NCI-H2081 (cell line): ENCODE results near the gene TALDO1.

Source experiments
- DNase-seq, 2 experiments: peaks; one replicate each; lab custom pipeline; 2025; lab: John Stamatoyannopoulos, UW

The TALDO1 gene

GRCh38 chr11:747158-748006, at the start of gene TALDO1:
Gene TALDO1 (plus strand): TSS chr11:747464. CDS start chr11:747482, 18 bp downstream.
- DNase-seq = peak; percentile 89 to 92

GRCh38 chr11:697811-698311, 49.4 kb upstream of the TALDO1 start:
- no peak for DNase-seq

GRCh38 chr11:698493-699115, 48.7 kb upstream of the TALDO1 start:
- no peak for DNase-seq

- DNase-seq = no peak
These were observed 48.2 kb upstream of the TALDO1 start for GRCh38 chr11:699116-699508.

- no peak for DNase-seq
These were observed 47.5 kb upstream of the TALDO1 start for GRCh38 chr11:699753-700152.

GRCh38 chr11:701741-702461, 45.4 kb upstream of the TALDO1 start:
- no peak for DNase-seq

- DNase-seq = no peak
These were observed 44.5 kb upstream of the TALDO1 start for GRCh38 chr11:702462-703461.

GRCh38 chr11:703506-703905, 43.8 kb upstream of the TALDO1 start:
- no peak for DNase-seq

- DNase-seq = no peak
These were observed 43.0 kb upstream of the TALDO1 start for GRCh38 chr11:704228-704674.

GRCh38 chr11:704781-705645, 42.3 kb upstream of the TALDO1 start:
- no peak for DNase-seq

- no peak for DNase-seq
These were observed 41.4 kb upstream of the TALDO1 start, which contains the start of gene EPS8L2 for GRCh38 chr11:705646-706438. Gene EPS8L2 (plus strand): TSS chr11:706231. CDS start chr11:709408, 3,177 bp downstream.

- no peak for DNase-seq
These were observed 40.8 kb upstream of the TALDO1 start for GRCh38 chr11:706439-706956.

GRCh38 chr11:706957-707816, 40.1 kb upstream of the TALDO1 start:
- no peak for DNase-seq

- no peak for DNase-seq
These were observed 39.3 kb upstream of the TALDO1 start for GRCh38 chr11:707817-708420.

- no peak for DNase-seq
These were observed 38.8 kb upstream of the TALDO1 start for GRCh38 chr11:708511-708910.

GRCh38 chr11:709109-709997, 37.9 kb upstream of the TALDO1 start:
- DNase-seq = no peak

GRCh38 chr11:714436-714835, 32.8 kb upstream of the TALDO1 start:
- no peak for DNase-seq
